BE2C (cell line): Measurements from ENCODE around the gene LRRC25.
A peak's percentile ranks its signal among the peaks of the same experiment; 100 is the strongest.
"Not testable (repeated sequence)": the region's sequence is repeated elsewhere in the genome, so short reads cannot be mapped to it uniquely, and the experiment has no call there.

Experiments
- DNase-seq: peaks from one replicate; pipeline ENCODE4 v3.0.0-alpha.2; 2020
- H3K27me3 ChIP-seq: fragments of 250-450 bp; sonication (Bioruptor Pico); 2 replicates; pipeline ENCODE4 v1.5.1; 2020; ENCODE audit warnings: mild to moderate bottlenecking
- H3K36me3 ChIP-seq: fragments of 250-450 bp; sonication (Bioruptor Pico); 2 replicates; pipeline ENCODE4 v1.5.1; 2020; ENCODE audit warnings: mild to moderate bottlenecking
- H3K4me1 ChIP-seq: fragments of 250-450 bp; sonication (Bioruptor Pico); 2 replicates; pipeline ENCODE4 v1.5.1; 2020
- H3K4me3 ChIP-seq: 2 replicates; pipeline ENCODE4 v1.5.1; 2011; ENCODE audit warnings: low read depth, low read length
- H3K9me3 ChIP-seq: fragments of 250-450 bp; sonication (Bioruptor Pico); 2 replicates; pipeline ENCODE4 v1.5.1; 2020
- CTCF ChIP-seq: IDR thresholded peaks from 2 replicates; pipeline ENCODE4 v1.5.1; 2012; ENCODE audit warnings: mild to moderate bottlenecking, low read depth, low read length

LRRC25 gene

DNA sequence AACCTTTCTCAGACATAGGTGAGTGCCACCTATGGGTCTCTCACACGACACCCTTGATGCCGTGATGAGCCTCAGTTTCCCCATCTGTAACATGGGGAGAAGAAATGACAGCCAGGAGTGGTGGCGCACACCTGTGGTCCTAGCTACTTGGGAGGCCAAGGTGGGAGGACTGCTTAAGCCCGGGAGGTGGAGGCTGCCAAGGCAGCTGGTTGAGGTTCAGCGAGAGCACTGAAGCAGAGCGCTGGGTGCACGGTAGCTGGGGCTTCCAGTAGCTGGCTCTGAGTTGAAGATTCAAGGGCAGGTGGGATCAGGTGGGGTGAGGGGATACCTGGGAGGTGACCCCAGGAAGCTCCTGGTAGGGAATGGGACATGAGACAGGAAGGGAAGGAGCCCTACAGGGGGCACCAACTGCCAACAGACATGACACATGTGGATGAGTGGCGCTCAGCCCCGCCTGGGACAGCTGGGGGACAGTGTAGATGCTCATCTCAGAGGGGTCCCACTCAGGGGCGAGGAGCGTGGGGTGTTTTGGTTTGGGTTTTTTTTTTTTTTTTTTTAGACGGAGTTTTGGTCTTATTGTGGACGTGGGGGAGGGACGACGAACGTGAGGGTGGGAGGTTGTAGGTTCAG lies 15.3 kb upstream of the LRRC25 start:
- no peaks in the 10 kb centered on the region for H3K9me3 ChIP-seq
- no peaks in the 10 kb centered on the region for H3K27me3 ChIP-seq
- peak; percentile 21; the same call in 1 of the 2 replicates for TF ChIP-seq CTCF
- H3K4me1 ChIP-seq: peaks cover 15% of the 10 kb centered on the region
- no peak for DNase-seq
- no peak overlapping the region for H3K4me3 ChIP-seq
- no peaks in the 10 kb centered on the region for H3K36me3 ChIP-seq

- no peak overlapping the region for H3K4me3 ChIP-seq
- no peaks in the 10 kb centered on the region for H3K27me3 ChIP-seq
- peak; percentile 58 for DNase-seq
- peak; percentile 63 for TF ChIP-seq CTCF
- no peaks in the 10 kb centered on the region for H3K36me3 ChIP-seq
- no peaks in the 10 kb centered on the region for H3K4me1 ChIP-seq
- H3K9me3 ChIP-seq: no peaks in the 10 kb centered on the region
These were observed 10.6 kb upstream of the LRRC25 start for GRCh38 chr19:18408053-18408476.

DNA sequence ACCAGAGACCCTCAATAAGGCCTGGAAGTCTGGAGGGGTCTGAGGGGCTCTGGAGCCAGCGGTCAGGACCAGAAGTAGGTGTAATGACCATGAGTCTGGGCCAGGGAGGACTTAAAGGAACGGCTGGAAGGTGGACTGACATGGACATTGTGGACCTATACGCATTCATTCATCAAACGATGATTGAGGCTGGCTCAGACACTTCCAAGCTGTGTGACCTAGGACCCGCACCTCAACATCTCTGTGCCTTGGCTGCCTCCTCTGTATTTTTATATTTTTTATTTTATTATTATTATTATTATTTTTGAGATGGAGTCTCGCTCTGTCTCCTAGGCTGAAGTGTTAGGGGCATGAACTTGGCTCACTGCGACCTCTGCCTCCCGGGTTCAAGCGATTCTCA lies 9.3 kb upstream of the LRRC25 start:
- Histone ChIP-seq H3K27me3 (no peaks in the 10 kb centered on the region), H3K36me3 (no peaks in the 10 kb centered on the region), H3K4me3 (no peak overlapping the region), H3K9me3 (no peaks in the 10 kb centered on the region), H3K4me1 (no peaks in the 10 kb centered on the region)
- TF ChIP-seq CTCF: no peak
- no peak for DNase-seq

- H3K4me3 ChIP-seq, DNase-seq, H3K4me1 ChIP-seq, H3K36me3 ChIP-seq, H3K27me3 ChIP-seq, H3K9me3 ChIP-seq: not testable (repeated sequence)
These were observed 8.3 kb upstream of the LRRC25 start for GRCh38 chr19:18405754-18406153.

- not testable (repeated sequence) for H3K27me3 ChIP-seq, H3K36me3 ChIP-seq, H3K4me3 ChIP-seq, DNase-seq, H3K4me1 ChIP-seq, H3K9me3 ChIP-seq
These were observed 5.2 kb upstream of the LRRC25 start for GRCh38 chr19:18402455-18403248.

DNA sequence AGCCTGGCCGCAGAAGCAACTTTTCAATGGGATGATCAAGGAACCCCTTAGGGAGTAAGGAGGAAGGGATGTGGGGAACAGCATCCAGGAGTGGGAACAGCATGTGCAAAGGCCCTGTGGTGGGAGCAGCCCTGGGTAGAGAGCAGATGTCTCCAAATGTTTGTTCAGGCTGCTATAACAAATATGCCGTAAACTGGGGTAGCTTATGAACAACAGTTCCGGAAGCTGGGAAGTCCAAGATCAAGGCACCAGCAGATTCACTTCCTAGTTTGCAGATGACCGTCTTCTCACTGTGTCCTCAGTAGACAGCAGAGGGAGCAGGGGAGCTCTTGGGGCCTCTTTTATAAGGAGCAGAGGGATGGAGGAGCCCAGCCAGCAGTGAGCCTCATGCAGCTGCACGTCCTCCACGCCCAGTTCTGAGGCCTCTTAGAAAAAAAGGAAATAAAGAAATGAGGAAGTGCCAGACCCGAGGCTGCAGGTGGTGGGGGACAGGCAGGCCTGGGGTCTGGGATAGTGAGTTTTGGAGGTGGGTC lies 4.2 kb upstream of the LRRC25 start:
- no peaks in the 10 kb centered on the region for H3K4me1 ChIP-seq

More for the DNA sequence above, 4.2 kb upstream of the LRRC25 start:
- no peaks in the 10 kb centered on the region for H3K36me3 ChIP-seq
- no peak for DNase-seq
- H3K4me3 ChIP-seq: no peak overlapping the region
- no peaks in the 10 kb centered on the region; the same call in 1 of the 2 replicates for H3K27me3 ChIP-seq
- H3K9me3 ChIP-seq: no peaks in the 10 kb centered on the region
- TF ChIP-seq CTCF: no peak
